Thyroid gland (tissue), 4 donors: ENCODE data around the gene LMO1. TPM values are rescaled to one million over a fixed set of nuclear protein-coding genes. Genes with fewer than 3 reads are reported as not detected.

Experiments
- DNase-seq, 2 donors: peaks; one replicate each; pipeline ENCODE4 v3.0.0-alpha.2; 2019
- H3K27ac ChIP-seq, 3 donors: fragments of 200-600 bp; sonication (generic); 1 replicate in 2 of 3; 2 replicates in 1 of 3; pipeline ENCODE4 v1.5.1; 2016 to 2019; ENCODE audit warnings: mild to moderate bottlenecking in 1 of 3, moderate library complexity in 1 of 3
- H3K27me3 ChIP-seq: fragments of 200-600 bp; sonication (generic); one replicate; pipeline ENCODE4 v1.5.1; 2019
- H3K36me3 ChIP-seq, 2 donors: fragments of 200-600 bp; sonication (generic); one replicate each; pipeline ENCODE4 v1.5.1; 2016 to 2019
- H3K4me1 ChIP-seq, 2 donors: fragments of 200-600 bp; sonication (generic); one replicate each; pipeline ENCODE4 v1.5.1; 2017 to 2019
- H3K4me3 ChIP-seq, 3 donors: fragments of 200-600 bp; sonication (generic); replicated peaks in 1 of 3; 1 replicate in 2 of 3; 2 replicates in 1 of 3; pipeline ENCODE4 v1.5.1; 2016; ENCODE audit warnings: mild to moderate bottlenecking in 1 of 3
- H3K9me3 ChIP-seq: fragments of 200-600 bp; sonication (generic); one replicate; pipeline ENCODE4 v1.5.1; 2017
- POLR2A ChIP-seq, 2 donors: fragments of 450-650 bp; IDR thresholded peaks; one replicate each; pipeline ENCODE4 v1.6.1; 2017; ENCODE audit warnings: antibody characterized with exemption in 2 of 2, mild to moderate bottlenecking in 2 of 2, moderate library complexity in 1 of 2
- WGBS, 2 donors: methylation state at CpG; one replicate each; pipeline ENCODE4 v1.1.5; 2017; 5-methylcytosine and 5-hydroxymethylcytosine counted together
- intact Hi-C: fragments of 100-400 bp; cut with DNase I; formaldehyde crosslinking; loops from one replicate; pipeline ENCODE4 v1.15.1; 2023
- total RNA-seq, 4 donors: library from RNA; depleted of rRNA; stranded (reverse); fragments of >200 nt; gene quantifications; one replicate each; pipeline ENCODE4 v1.2.3, GENCODE V29; 2016
- TF ChIP-seq, protein P1 (sequence below), 6 experiments: fragments of 200-600 bp in 3 of 6; fragments of 450-650 bp in 3 of 6; sonication (generic) in 3 of 6; IDR thresholded peaks; one replicate each; pipeline ENCODE4 v1.5.1; 2016 to 2019; ENCODE audit warnings: antibody characterized with exemption in 6 of 6, mild to moderate bottlenecking in 2 of 6, inconsistent platforms in 1 of 6, moderate library complexity in 1 of 6

The LMO1 gene
- total RNA-seq, 4 donors from 2014 or later: 0.59 TPM; not detected in 3

DNA sequence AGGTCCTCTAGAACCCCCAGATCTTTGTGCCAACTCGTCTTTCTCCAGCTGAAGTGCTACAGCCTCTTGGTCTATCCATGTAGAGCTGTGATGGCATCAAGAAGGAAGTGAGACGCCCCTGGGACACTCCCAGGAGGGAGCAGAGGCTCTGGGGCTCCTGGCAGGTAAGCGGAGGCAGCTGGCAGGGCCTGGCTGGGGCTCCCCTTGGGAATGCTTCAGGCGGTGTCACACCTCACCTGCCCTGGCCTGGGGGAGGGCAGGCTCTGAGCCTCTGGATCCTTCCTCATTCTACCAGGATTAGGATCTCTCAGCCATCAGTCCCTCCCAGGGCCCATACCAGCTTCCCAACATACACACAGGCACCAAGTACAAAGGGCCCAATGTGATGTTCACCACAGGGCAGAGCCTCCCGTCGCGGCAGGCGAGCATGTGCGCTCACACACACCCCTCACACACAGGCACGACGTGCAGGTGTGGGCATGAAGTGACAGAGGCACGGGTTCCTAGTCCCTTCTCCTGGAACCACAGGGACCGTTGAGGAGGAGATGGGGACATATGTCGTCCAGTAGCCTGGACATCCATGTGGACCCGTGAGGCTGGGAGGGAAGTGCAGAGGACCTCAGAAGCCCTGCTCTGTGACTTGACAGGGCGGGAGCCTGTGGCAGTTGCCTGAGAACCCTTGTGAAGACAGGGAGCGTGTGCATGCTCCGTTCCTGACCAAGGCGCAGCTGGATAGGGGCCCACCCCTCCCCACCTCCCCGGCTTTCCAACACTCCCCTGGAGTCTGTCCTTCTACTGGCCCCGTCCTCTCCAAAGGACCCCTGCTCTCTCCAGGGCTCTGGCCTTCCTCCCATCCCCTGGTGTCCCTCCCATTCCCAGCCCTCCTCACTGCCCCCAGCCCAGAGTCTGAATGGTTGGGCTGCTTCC, 32.5 kb downstream of the LMO1 start:
- 77 to 91% methylated on average over 8 to 21 of the region's 21 CpGs for WGBS, 2 donors
- TF ChIP-seq, protein P1, sequence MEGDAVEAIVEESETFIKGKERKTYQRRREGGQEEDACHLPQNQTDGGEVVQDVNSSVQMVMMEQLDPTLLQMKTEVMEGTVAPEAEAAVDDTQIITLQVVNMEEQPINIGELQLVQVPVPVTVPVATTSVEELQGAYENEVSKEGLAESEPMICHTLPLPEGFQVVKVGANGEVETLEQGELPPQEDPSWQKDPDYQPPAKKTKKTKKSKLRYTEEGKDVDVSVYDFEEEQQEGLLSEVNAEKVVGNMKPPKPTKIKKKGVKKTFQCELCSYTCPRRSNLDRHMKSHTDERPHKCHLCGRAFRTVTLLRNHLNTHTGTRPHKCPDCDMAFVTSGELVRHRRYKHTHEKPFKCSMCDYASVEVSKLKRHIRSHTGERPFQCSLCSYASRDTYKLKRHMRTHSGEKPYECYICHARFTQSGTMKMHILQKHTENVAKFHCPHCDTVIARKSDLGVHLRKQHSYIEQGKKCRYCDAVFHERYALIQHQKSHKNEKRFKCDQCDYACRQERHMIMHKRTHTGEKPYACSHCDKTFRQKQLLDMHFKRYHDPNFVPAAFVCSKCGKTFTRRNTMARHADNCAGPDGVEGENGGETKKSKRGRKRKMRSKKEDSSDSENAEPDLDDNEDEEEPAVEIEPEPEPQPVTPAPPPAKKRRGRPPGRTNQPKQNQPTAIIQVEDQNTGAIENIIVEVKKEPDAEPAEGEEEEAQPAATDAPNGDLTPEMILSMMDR (IDR thresholded peaks at IDR 0.05): no peak
- no peak for TF ChIP-seq POLR2A (IDR thresholded peaks at IDR 0.05)
- H3K36me3 ChIP-seq: no peaks in the 10 kb centered on the region
- no peaks in the 10 kb centered on the region for H3K9me3 ChIP-seq
- no peaks in the 10 kb centered on the region for H3K27me3 ChIP-seq
- H3K4me1 ChIP-seq: peaks cover 40 to 44% of the 10 kb centered on the region in 2 donors
- intact Hi-C loops: no loop called here
- DNase-seq: no peak
- H3K27ac ChIP-seq: peak overlapping the region in 2 of 3 donors; percentile 66 to 69
- no peak overlapping the region for H3K4me3 ChIP-seq

DNA sequence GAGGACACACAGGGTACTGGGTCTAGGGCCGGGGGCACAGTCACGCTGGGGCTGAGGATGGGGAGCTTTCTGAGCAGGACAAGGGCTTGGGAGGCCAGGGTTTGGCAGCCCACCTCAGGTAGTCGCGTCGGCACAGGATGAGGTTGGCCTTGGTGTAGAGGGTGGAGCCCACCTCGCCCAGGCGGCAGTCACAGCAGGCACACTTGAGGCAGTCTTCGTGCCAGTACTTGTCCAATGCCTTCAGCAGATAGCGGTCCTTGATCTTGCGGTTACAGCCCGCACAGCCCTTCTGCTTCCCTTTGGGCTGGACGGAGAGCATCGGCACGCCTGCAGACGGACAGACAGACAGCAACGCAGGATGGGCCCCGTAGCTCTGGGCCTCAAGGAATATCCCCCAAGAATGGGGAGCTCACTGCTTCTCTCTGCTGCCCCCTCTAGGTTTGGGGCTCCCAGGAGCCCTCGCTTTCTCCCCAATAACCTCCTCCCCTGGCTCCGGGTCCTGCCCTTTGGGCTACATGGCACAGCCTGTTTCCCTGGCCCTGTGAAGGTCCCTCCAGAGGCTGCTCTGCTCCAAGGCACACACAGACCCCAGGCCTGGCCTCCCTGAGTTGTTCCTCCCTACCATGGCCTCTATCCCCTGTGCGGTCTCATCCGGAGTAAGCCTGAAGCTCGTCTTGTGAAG, 33.4 kb downstream of the LMO1 start:
- Histone ChIP-seq H3K4me1 (peaks cover 45 to 47% of the 10 kb centered on the region in 2 donors), H3K27ac (no peak overlapping the region), H3K4me3 (no peak overlapping the region), H3K27me3 (no peaks in the 10 kb centered on the region), H3K9me3 (no peaks in the 10 kb centered on the region), H3K36me3 (no peaks in the 10 kb centered on the region)
- DNase-seq: no peak
- no peak for TF ChIP-seq POLR2A (IDR thresholded peaks at IDR 0.05)
- TF ChIP-seq, protein P1 (IDR thresholded peaks at IDR 0.05): no peak
- intact Hi-C loops: no loop called here
- 96 to 97% methylated on average over 18 to 19 of the region's 22 CpGs for WGBS, 2 donors

DNA sequence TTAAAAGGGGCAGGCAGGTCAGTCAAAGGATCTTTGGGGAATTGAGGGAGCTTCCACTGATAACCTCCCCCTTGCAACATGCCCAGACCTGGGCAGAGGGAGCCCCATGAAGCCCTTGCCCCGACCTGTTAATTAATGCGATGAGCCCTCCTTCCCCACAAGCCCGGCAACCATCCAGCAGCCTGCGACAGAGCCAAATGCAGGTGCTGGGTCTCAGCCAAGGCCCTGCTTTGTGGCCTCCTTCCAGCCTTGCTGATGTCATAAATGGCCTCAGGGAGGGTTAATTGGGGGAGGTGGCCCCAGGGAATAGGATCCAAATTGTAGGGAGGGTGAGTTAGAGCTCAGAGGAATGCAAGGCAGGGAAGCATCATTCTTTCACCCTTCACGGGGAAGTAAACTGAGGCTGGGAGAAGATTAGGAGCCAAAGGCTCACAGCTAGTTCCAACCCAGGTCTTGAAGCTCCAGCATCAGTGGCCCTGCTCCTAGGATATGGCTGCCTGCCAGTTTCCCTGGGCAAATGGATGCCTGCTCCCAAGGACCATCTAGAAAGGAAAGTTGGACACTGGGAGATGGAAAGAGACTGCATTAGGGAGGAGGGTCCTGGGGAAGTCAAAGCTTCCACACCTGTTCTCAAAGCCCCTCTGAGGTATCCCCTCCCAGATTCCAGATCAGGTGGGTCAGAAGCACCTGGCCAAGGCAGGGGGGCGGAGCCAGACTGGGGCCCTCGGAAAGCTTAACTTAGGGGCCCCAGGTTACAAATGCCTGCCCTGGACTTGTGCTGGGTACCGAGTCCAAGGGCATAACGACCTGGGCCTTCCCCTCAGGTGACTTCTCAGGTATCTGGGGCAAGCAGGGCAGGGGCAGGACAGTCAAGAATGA, 34.1 kb downstream of the LMO1 start:
- DNase-seq: peak; percentile 75 to 81
- Histone ChIP-seq H3K36me3 (no peaks in the 10 kb centered on the region), H3K27me3 (no peaks in the 10 kb centered on the region), H3K9me3 (no peaks in the 10 kb centered on the region), H3K27ac (no peak overlapping the region), H3K4me1 (peaks cover 44 to 47% of the 10 kb centered on the region in 2 donors), H3K4me3 (no peak overlapping the region)
- TF ChIP-seq, protein P1 (IDR thresholded peaks at IDR 0.05): no peak
- no peak for TF ChIP-seq POLR2A (IDR thresholded peaks at IDR 0.05)
- WGBS, 2 donors: 46 to 48% methylated on average over 8 of the region's 9 CpGs
- intact Hi-C loops: loop anchor here (5.0 kb wide), 2 partner anchors 33 to 338 kb away; partner anchors contain the start of gene LMO1

DNA sequence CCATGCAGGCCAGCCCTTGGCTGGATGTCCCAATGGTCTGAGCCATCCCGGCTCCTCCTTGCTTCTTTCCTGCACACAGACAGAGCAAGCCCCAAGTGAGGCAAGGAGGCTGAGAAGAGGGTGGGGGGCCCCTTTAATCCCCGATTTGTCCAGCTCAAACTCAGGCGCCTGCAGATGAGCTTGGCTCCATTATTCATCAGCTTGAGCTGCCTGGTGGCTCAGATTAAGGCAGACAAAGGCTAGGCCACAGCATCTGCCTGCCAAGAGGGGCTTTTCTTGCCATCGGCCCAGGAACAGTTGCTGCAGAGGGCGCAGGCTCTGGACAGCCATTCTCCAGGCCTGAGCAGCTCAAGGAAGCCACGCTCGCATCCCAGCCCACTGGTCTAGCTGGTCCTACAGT, 35.4 kb downstream of the LMO1 start:
- Histone ChIP-seq H3K27me3 (no peaks in the 10 kb centered on the region), H3K36me3 (no peaks in the 10 kb centered on the region), H3K9me3 (no peaks in the 10 kb centered on the region), H3K4me1 (peaks cover 33 to 36% of the 10 kb centered on the region in 2 donors), H3K27ac (no peak overlapping the region), H3K4me3 (no peak overlapping the region)
- no peak for DNase-seq
- TF ChIP-seq, protein P1 (IDR thresholded peaks at IDR 0.05): no peak
- TF ChIP-seq POLR2A (IDR thresholded peaks at IDR 0.05): no peak
- 78 to 94% methylated on average over 5 to 6 of the region's 7 CpGs for WGBS, 2 donors
- intact Hi-C loops: loop anchor here (5.0 kb wide), 2 partner anchors 34 to 339 kb away; partner anchors contain the start of gene LMO1
